Measurements from ENCODE around the gene HNF1B. TPM values are rescaled to one million over a fixed set of nuclear protein-coding genes. Genes with fewer than 3 reads are reported as not detected.

Gene HNF1B
- total RNA-seq, 4 donors from 2014 or later, result not detected

DNA sequence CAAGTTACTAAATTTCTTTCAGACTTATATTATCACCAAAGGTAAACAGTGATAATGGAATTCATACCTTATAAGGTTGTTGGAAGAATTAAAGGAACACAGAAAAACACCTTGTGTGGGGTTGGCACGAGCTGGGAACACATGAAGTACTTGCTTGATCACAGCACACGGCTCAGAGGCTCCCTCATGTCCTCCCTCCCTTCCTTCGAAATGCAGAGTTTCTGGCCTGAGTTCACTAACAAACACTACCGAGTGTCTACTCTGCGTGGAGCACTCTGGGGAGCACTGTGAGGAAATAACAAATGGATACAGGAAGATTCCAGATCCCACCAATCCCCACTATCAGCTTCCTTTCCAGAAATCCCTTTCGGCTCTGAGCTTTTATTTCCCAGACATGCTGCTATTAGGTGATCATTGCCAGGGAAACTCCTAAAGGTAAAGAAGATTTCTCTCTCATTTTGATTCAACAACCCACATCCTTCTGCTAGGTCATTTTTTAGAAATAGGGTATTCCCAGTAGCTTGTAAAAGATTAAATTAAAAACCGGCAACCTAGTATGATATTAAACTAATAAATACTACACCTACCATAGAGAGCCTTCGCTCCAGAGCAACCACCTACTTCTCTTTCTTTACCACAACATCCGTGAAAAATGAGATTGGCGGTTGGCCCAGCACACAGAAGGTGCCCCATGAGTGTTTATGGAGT is 6.1 kb upstream of the HNF1B start:
- Histone ChIP-seq H3K27me3 (peaks cover 9 to 22% (median 21%) of the 10 kb centered on the region in 3 donors), H3K9me3 (no peaks in the 10 kb centered on the region), H3K4me1 (no peaks in the 10 kb centered on the region), H3K4me3 (no peak overlapping the region), H3K27ac (no peak overlapping the region), H3K36me3 (no peaks in the 10 kb centered on the region)
- in situ Hi-C loops (cut with MboI; ENCODE audit: low sequenced_read_pairs in 4 of 4) (no loop called here), intact Hi-C loops (cut with DNase I; ENCODE audit: low total_unique reads) (no loop called here)
- TF ChIP-seq, protein P1, sequence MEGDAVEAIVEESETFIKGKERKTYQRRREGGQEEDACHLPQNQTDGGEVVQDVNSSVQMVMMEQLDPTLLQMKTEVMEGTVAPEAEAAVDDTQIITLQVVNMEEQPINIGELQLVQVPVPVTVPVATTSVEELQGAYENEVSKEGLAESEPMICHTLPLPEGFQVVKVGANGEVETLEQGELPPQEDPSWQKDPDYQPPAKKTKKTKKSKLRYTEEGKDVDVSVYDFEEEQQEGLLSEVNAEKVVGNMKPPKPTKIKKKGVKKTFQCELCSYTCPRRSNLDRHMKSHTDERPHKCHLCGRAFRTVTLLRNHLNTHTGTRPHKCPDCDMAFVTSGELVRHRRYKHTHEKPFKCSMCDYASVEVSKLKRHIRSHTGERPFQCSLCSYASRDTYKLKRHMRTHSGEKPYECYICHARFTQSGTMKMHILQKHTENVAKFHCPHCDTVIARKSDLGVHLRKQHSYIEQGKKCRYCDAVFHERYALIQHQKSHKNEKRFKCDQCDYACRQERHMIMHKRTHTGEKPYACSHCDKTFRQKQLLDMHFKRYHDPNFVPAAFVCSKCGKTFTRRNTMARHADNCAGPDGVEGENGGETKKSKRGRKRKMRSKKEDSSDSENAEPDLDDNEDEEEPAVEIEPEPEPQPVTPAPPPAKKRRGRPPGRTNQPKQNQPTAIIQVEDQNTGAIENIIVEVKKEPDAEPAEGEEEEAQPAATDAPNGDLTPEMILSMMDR (IDR thresholded peaks at IDR 0.05 in 4 of 5, conservative IDR thresholded peaks at IDR 0.05 in 1 of 5), result no peak
- TF ChIP-seq POLR2A (IDR thresholded peaks at IDR 0.05), result no peak
- no peak for DNase-seq
- no peak for ATAC-seq

DNA sequence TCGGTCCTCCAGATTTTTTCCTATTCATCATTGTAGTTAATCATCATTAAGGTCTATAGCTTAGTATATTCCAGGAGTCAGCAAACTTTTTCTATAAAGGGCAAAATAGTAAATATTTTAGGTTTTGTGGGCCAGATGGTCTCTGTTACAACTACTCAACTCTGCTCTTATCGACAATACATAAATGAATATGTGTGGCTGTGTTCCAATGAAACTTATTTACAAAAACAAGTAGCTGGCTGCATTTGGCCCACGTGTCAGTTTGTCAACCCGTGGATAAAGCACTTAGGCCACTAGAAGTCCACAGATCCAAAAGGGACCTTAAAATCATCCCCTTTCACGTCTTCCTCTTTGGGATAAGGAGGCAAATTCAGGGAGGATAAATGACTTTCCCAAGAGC is 5.4 kb upstream of the HNF1B start:
- Histone ChIP-seq H3K9me3 (no peaks in the 10 kb centered on the region), H3K27ac (no peak overlapping the region)
- intact Hi-C loops (cut with DNase I; ENCODE audit: low total_unique reads), result no loop called here

DNA sequence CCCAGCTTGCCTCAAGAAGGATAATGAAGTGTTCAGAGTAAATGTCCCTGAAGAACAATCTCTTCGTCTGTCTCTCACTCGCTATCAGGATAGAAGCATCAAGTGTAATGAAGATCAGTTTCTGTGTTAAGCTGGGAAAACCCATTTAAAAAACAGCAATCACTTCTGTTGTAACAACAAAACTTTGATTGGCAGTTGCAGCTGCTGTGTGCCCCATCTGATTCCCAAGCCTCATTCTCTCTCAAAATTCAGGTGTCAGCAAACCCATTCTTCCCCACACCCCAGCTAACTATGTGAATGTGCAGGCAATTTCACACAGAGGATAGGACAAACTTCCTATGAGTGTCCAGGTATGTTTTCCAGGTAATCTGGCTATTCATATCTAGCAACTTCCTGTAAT is 2.4 kb upstream of the HNF1B start:
- H3K9me3 ChIP-seq, result no peaks in the 10 kb centered on the region
- DNase-seq (no peak), ATAC-seq (no peak)
- H3K36me3 ChIP-seq, result no peaks in the 10 kb centered on the region
- H3K4me1 ChIP-seq, result peaks cover 10 to 15% of the 10 kb centered on the region in 2 donors
- in situ Hi-C loops (cut with MboI; ENCODE audit: low sequenced_read_pairs in 4 of 4), result loop anchor here in 1 of 4 donors (25.0 kb wide), 1 partner anchor 90 kb away; no protein-coding TSS in a partner anchor
- TF ChIP-seq, protein P1 (IDR thresholded peaks at IDR 0.05 in 4 of 5, conservative IDR thresholded peaks at IDR 0.05 in 1 of 5), result no peak
- no peak for TF ChIP-seq POLR2A (IDR thresholded peaks at IDR 0.05)
- intact Hi-C loops (cut with DNase I; ENCODE audit: low total_unique reads), result no loop called here
- no peak overlapping the region for H3K4me3 ChIP-seq
- H3K27me3 ChIP-seq, result peaks cover 45 to 57% (median 56%) of the 10 kb centered on the region in 3 donors
- no peak overlapping the region for H3K27ac ChIP-seq

More for the DNA sequence above, 5.4 kb upstream of the HNF1B start:
- ATAC-seq (no peak), DNase-seq (no peak)
- Histone ChIP-seq H3K27me3 (peaks cover 15 to 28% (median 28%) of the 10 kb centered on the region in 3 donors), H3K4me1 (no peaks in the 10 kb centered on the region), H3K36me3 (no peaks in the 10 kb centered on the region), H3K4me3 (no peak overlapping the region)
- TF ChIP-seq, protein P1 (IDR thresholded peaks at IDR 0.05 in 4 of 5, conservative IDR thresholded peaks at IDR 0.05 in 1 of 5), result no peak
- no peak for TF ChIP-seq POLR2A (IDR thresholded peaks at IDR 0.05)
- in situ Hi-C loops (cut with MboI; ENCODE audit: low sequenced_read_pairs in 4 of 4), result no loop called here

DNA sequence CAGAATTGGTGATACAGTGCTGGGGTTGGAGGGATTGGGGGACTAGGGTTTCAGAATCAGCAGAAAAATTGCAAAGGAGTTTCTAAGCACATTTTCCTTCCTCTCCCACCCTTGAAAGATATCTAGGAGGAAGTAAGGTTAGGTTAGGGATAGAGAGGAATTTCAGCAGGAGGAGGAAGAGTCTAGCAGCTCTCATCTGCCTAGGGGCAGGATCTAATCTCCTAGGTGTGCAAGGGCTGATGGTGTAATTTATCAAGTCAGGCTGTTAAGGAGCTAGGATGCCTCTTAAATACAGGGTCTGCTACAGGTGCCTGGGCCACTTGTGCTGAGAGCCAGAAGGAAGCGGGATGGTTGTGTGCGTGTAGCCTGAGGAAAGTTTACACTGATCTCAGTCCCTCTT is 1.8 kb upstream of the HNF1B start:
- Histone ChIP-seq H3K36me3 (no peaks in the 10 kb centered on the region), H3K9me3 (no peaks in the 10 kb centered on the region), H3K4me3 (no peak overlapping the region), H3K4me1 (peaks cover 15 to 21% of the 10 kb centered on the region in 2 donors), H3K27ac (no peak overlapping the region), H3K27me3 (peaks cover 51 to 63% (median 62%) of the 10 kb centered on the region in 3 donors)
- in situ Hi-C loops (cut with MboI; ENCODE audit: low sequenced_read_pairs in 4 of 4), result loop anchor here in 1 of 4 donors (25.0 kb wide), 1 partner anchor 91 kb away; no protein-coding TSS in a partner anchor
- no peak for DNase-seq
- no peak for ATAC-seq
- intact Hi-C loops (cut with DNase I; ENCODE audit: low total_unique reads), result no loop called here
- no peak for TF ChIP-seq POLR2A (IDR thresholded peaks at IDR 0.05)
- TF ChIP-seq, protein P1 (IDR thresholded peaks at IDR 0.05 in 4 of 5, conservative IDR thresholded peaks at IDR 0.05 in 1 of 5), result no peak

Data from gastrocnemius medialis (tissue), 4 donors.